Measurements from ENCODE around the gene ADAM19.

DNA sequence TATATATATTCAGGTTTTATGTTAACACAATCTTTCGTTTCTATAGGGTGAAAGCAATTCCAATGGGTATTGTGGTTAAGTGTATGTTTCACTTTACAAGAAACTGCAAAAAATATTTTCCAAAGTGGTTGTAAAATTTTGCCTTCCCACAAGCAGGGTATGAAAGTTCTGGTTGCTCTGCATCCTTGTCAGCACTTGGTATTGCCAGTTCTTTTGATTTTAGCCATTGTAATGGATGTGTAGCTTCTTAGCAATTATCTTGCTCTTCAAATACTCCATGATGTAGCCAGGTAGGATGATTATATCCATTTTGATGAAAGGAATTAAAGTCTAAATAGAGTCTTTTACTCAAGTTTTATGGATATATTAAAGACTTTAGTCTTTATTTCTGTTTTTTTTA is 9.1 kb upstream of the ADAM19 start:
- TF ChIP-seq SP1 (IDR thresholded peaks at IDR 0.05) (no peak), BHLHE40 (IDR thresholded peaks at IDR 0.05; ENCODE audit: borderline replicate concordance) (no peak), LEF1 (IDR thresholded peaks at IDR 0.05; ENCODE audit: borderline replicate concordance) (no peak), FOXM1 (IDR thresholded peaks at IDR 0.05; ENCODE audit: borderline replicate concordance) (no peak), FOXA1 (IDR thresholded peaks at IDR 0.05) (no peak), HDGF (IDR thresholded peaks at IDR 0.05; ENCODE audit: borderline replicate concordance) (no peak), ARNT (IDR thresholded peaks at IDR 0.05) (no peak), NFRKB (IDR thresholded peaks at IDR 0.05) (no peak), ELF4 (IDR thresholded peaks at IDR 0.05) (no peak), CTBP1 (IDR thresholded peaks at IDR 0.05; ENCODE audit: borderline replicate concordance) (no peak)
